Amniotic stem cell (primary cell): ENCODE measurements around the gene LSM11.
"Not testable (repeated sequence)": the region's sequence is repeated elsewhere in the genome, so short reads cannot be mapped to it uniquely, and the experiment has no call there.

Experiments
- DNase-seq: peaks from one replicate; lab custom pipeline; 2025; lab: John Stamatoyannopoulos, UW

LSM11 gene

GRCh38 chr5:157743163-157744050 is at the start of gene LSM11:
Gene LSM11 (plus strand): TSS chr5:157743712. CDS start chr5:157743751, 39 bp downstream.
- DNase-seq: peak; percentile 65

GRCh38 chr5:157693816-157694215 is 49.7 kb upstream of the LSM11 start:
- not testable (repeated sequence) for DNase-seq

GRCh38 chr5:157696154-157696553 is 47.4 kb upstream of the LSM11 start:
- not testable (repeated sequence) for DNase-seq

GRCh38 chr5:157698674-157699073 is 44.8 kb upstream of the LSM11 start:
- DNase-seq: not testable (repeated sequence)

- DNase-seq: no peak
Measured at GRCh38 chr5:157703736-157704135, 39.8 kb upstream of the LSM11 start.

GRCh38 chr5:157708866-157709265 is 34.6 kb upstream of the LSM11 start:
- DNase-seq: no peak

- no peak for DNase-seq
Measured at GRCh38 chr5:157709346-157709745, 34.2 kb upstream of the LSM11 start.

GRCh38 chr5:157710431-157710830 is 33.1 kb upstream of the LSM11 start:
- no peak for DNase-seq

GRCh38 chr5:157710882-157711281 is 32.6 kb upstream of the LSM11 start:
- peak; percentile 31 for DNase-seq

GRCh38 chr5:157713830-157714595 is 29.5 kb upstream of the LSM11 start:
- DNase-seq: no peak

- no peak for DNase-seq
Measured at GRCh38 chr5:157714596-157714864, 29.0 kb upstream of the LSM11 start.

GRCh38 chr5:157718519-157718918 is 25.0 kb upstream of the LSM11 start:
- DNase-seq: no peak

- DNase-seq: no peak
Measured at GRCh38 chr5:157719245-157719644, 24.3 kb upstream of the LSM11 start.

- no peak for DNase-seq
Measured at GRCh38 chr5:157721159-157721558, 22.4 kb upstream of the LSM11 start.

GRCh38 chr5:157722895-157723294 is 20.6 kb upstream of the LSM11 start:
- not testable (repeated sequence) for DNase-seq

GRCh38 chr5:157726607-157727006 is 16.9 kb upstream of the LSM11 start:
- not testable (repeated sequence) for DNase-seq

GRCh38 chr5:157727858-157728257 is 15.7 kb upstream of the LSM11 start:
- DNase-seq: not testable (repeated sequence)

GRCh38 chr5:157729858-157730257 is 13.7 kb upstream of the LSM11 start:
- DNase-seq: no peak

- no peak for DNase-seq
Measured at GRCh38 chr5:157730900-157731271, 12.6 kb upstream of the LSM11 start.

- peak; percentile 94 for DNase-seq
Measured at GRCh38 chr5:157731272-157732129, 12.0 kb upstream of the LSM11 start, which contains the start of gene THG1L. Gene THG1L (plus strand): TSS chr5:157731420. CDS start chr5:157731441, 21 bp downstream.

GRCh38 chr5:157732130-157732514 is 11.4 kb upstream of the LSM11 start:
- DNase-seq: no peak

- no peak for DNase-seq
Measured at GRCh38 chr5:157732596-157733262, 10.8 kb upstream of the LSM11 start.
